ENCODE results near the gene OGFR.

- TF ChIP-seq CTCF (IDR thresholded peaks at IDR 0.05) (no peak), POLR2A (IDR thresholded peaks at IDR 0.05) (no peak)
Observed at GRCh38 chr20:62822239-62822787, 17.7 kb downstream of the OGFR start.

Data from Peyer's patch (tissue), 4 donors.